NT2/D1 (cell line): ENCODE data around the gene ETF1.
"Not testable (repeated sequence)": the region's sequence is repeated elsewhere in the genome, so short reads cannot be mapped to it uniquely, and the experiment has no call there.

ENCODE experiments used
- DNase-seq: peaks from one replicate; pipeline ENCODE4 v3.0.0-alpha.2; 2011; ENCODE audit warnings: low read depth, low spot score
- H3K27me3 ChIP-seq: 2 replicates; pipeline ENCODE4 v1.6.0; 2011; ENCODE audit warnings: mild to moderate bottlenecking; ENCODE audit not compliant: insufficient read length, insufficient read depth
- H3K36me3 ChIP-seq: 2 replicates; pipeline ENCODE4 v1.6.1; 2011; ENCODE audit warnings: mild to moderate bottlenecking, low read length, mixed read lengths; ENCODE audit not compliant: insufficient read depth, insufficient read length
- H3K4me1 ChIP-seq: 2 replicates; pipeline ENCODE4 v1.5.1; 2011; ENCODE audit not compliant: insufficient read depth, insufficient read length
- H3K4me3 ChIP-seq: 2 replicates; pipeline ENCODE4 v1.5.1; 2011; ENCODE audit warnings: low read depth; ENCODE audit not compliant: insufficient read length
- H3K9ac ChIP-seq: 2 replicates; pipeline ENCODE4 v1.6.0; 2011; ENCODE audit warnings: low read depth; ENCODE audit not compliant: insufficient read length
- H3K9me3 ChIP-seq: 2 replicates; pipeline ENCODE4 v1.5.1; 2011; ENCODE audit warnings: mild to moderate bottlenecking, low read length; ENCODE audit not compliant: insufficient read depth
- SUZ12 ChIP-seq: IDR thresholded peaks from 2 replicates; pipeline ENCODE4 v1.6.1; 2011; ENCODE audit not compliant: insufficient read length, insufficient read depth; ENCODE audit errors: extremely low read depth
- YY1 ChIP-seq: IDR thresholded peaks from 2 replicates; pipeline ENCODE4 v1.6.1; 2011; ENCODE audit not compliant: insufficient read length, insufficient read depth
- ZNF274 ChIP-seq: IDR thresholded peaks from 2 replicates; pipeline ENCODE4 v1.6.1; 2011; ENCODE audit warnings: mild to moderate bottlenecking, low read depth, low read length

The ETF1 gene

GRCh38 chr5:138520971-138521370 is 22.1 kb downstream of the ETF1 start:
- Histone ChIP-seq H3K36me3 (peaks cover 38% of the 10 kb centered on the region), H3K4me3 (no peak overlapping the region)
- TF ChIP-seq YY1 (no peak), ZNF274 (no peak), SUZ12 (no peak)

GRCh38 chr5:138517437-138517836 is 25.6 kb downstream of the ETF1 start:
- Histone ChIP-seq H3K9ac (no peak overlapping the region), H3K9me3 (no peaks in the 10 kb centered on the region), H3K4me3 (no peak overlapping the region), H3K36me3 (peaks cover 67% of the 10 kb centered on the region), H3K4me1 (no peaks in the 10 kb centered on the region), H3K27me3 (no peaks in the 10 kb centered on the region)
- no peak for DNase-seq
- no peak for TF ChIP-seq SUZ12
- no peak for TF ChIP-seq YY1
- no peak for TF ChIP-seq ZNF274

More at GRCh38 chr5:138520971-138521370, 22.1 kb downstream of the ETF1 start:
- Histone ChIP-seq H3K27me3 (no peaks in the 10 kb centered on the region), H3K4me1 (peaks cover 3% of the 10 kb centered on the region), H3K9ac (no peak overlapping the region), H3K9me3 (no peaks in the 10 kb centered on the region)
- DNase-seq: no peak

- DNase-seq: no peak
- peaks cover 83% of the 10 kb centered on the region for H3K36me3 ChIP-seq
Observed at GRCh38 chr5:138515556-138516245, 27.3 kb downstream of the ETF1 start.

GRCh38 chr5:138514021-138514420 is 29.0 kb downstream of the ETF1 start:
- Histone ChIP-seq H3K9me3 (no peaks in the 10 kb centered on the region), H3K27me3 (no peaks in the 10 kb centered on the region), H3K4me3 (no peak overlapping the region), H3K36me3 (peaks cover 84% of the 10 kb centered on the region), H3K4me1 (no peaks in the 10 kb centered on the region), H3K9ac (no peak overlapping the region)
- DNase-seq: no peak
- TF ChIP-seq ZNF274 (no peak), YY1 (no peak), SUZ12 (no peak)

More at GRCh38 chr5:138515556-138516245, 27.3 kb downstream of the ETF1 start:
- no peak overlapping the region for H3K4me3 ChIP-seq
- TF ChIP-seq ZNF274 (no peak), SUZ12 (no peak), YY1 (no peak)
- no peak overlapping the region for H3K9ac ChIP-seq
- no peaks in the 10 kb centered on the region for H3K4me1 ChIP-seq
- no peaks in the 10 kb centered on the region for H3K27me3 ChIP-seq
- H3K9me3 ChIP-seq: no peaks in the 10 kb centered on the region

GRCh38 chr5:138508958-138509357 is 34.1 kb downstream of the ETF1 start:
- H3K9ac ChIP-seq: no peak overlapping the region
- TF ChIP-seq ZNF274 (no peak), SUZ12 (no peak), YY1 (no peak)
- no peaks in the 10 kb centered on the region for H3K9me3 ChIP-seq
- H3K4me3 ChIP-seq: no peak overlapping the region
- H3K27me3 ChIP-seq: no peaks in the 10 kb centered on the region
- no peaks in the 10 kb centered on the region for H3K4me1 ChIP-seq
- peaks cover 67% of the 10 kb centered on the region for H3K36me3 ChIP-seq
- no peak for DNase-seq

GRCh38 chr5:138507485-138507884 is 35.6 kb downstream of the ETF1 start:
- not testable (repeated sequence) for H3K9ac ChIP-seq, H3K9me3 ChIP-seq, H3K4me1 ChIP-seq, H3K4me3 ChIP-seq, DNase-seq, H3K27me3 ChIP-seq
- H3K36me3 ChIP-seq: peaks cover 53% of the 10 kb centered on the region

- no peak for TF ChIP-seq YY1
- no peak for TF ChIP-seq SUZ12
- no peak for TF ChIP-seq ZNF274
- Histone ChIP-seq H3K9me3 (no peaks in the 10 kb centered on the region), H3K4me3 (no peak overlapping the region), H3K4me1 (no peaks in the 10 kb centered on the region), H3K36me3 (peaks cover 46% of the 10 kb centered on the region), H3K9ac (no peak overlapping the region), H3K27me3 (no peaks in the 10 kb centered on the region)
- no peak for DNase-seq
Observed at GRCh38 chr5:138506370-138507306, 36.4 kb downstream of the ETF1 start.
